Neuronal stem cell (in vitro differentiated cells): ENCODE results near the gene SERPINF2.

ENCODE experiments used
- DNase-seq: peaks from one replicate; pipeline ENCODE4 v3.0.0-alpha.2; 2013; ENCODE audit warnings: low spot score
- H2AFZ ChIP-seq: one replicate; pipeline ENCODE4 v1.6.1; 2013; ENCODE audit warnings: mild to moderate bottlenecking, low read length, inconsistent platforms
- H2AK5ac ChIP-seq: 2 replicates; pipeline ENCODE4 v1.6.1; 2013; ENCODE audit warnings: low read depth, mild to moderate bottlenecking, inconsistent platforms, low read length, moderate library complexity, mixed read lengths
- H2BK120ac ChIP-seq: 2 replicates; pipeline ENCODE4 v1.6.1; 2013; ENCODE audit warnings: low read depth, mild to moderate bottlenecking, inconsistent platforms, low read length, moderate library complexity, mixed read lengths
- H2BK12ac ChIP-seq: one replicate; pipeline ENCODE4 v1.6.1; 2013; ENCODE audit warnings: low read length, inconsistent platforms
- H2BK15ac ChIP-seq: 2 replicates; pipeline ENCODE4 v1.6.1; 2013; ENCODE audit warnings: mild to moderate bottlenecking, low read length, inconsistent platforms, mixed read lengths
- H2BK5ac ChIP-seq: one replicate; pipeline ENCODE4 v1.6.1; 2013; ENCODE audit warnings: inconsistent platforms, mild to moderate bottlenecking, low read length, moderate library complexity
- H3K14ac ChIP-seq: one replicate; pipeline ENCODE4 v1.6.1; 2013; ENCODE audit warnings: low read length, inconsistent platforms
- H3K18ac ChIP-seq: 2 replicates; pipeline ENCODE4 v1.6.1; 2013; ENCODE audit warnings: low read length, inconsistent platforms
- H3K23ac ChIP-seq: 2 replicates; pipeline ENCODE4 v1.6.1; 2013; ENCODE audit warnings: low read depth, mild to moderate bottlenecking, mixed read lengths, low read length, inconsistent platforms; ENCODE audit not compliant: poor library complexity
- H3K27ac ChIP-seq: replicated peaks from 3 replicates; pipeline ENCODE4 v1.5.1; 2013; ENCODE audit warnings: low read length, inconsistent platforms
- H3K27me3 ChIP-seq, 3 experiments: 2 replicates each; pipeline ENCODE4 v1.6.1; 2013; ENCODE audit warnings: low read length in 3 of 3, mild to moderate bottlenecking in 2 of 3, inconsistent platforms in 1 of 3, low read depth in 1 of 3, mixed read lengths in 1 of 3, moderate library complexity in 1 of 3; ENCODE audit not compliant: control insufficient read depth in 3 of 3, insufficient read depth in 3 of 3
- H3K36me3 ChIP-seq, 2 donors: replicated peaks in 1 of 2; 2 replicates each; pipeline ENCODE4 v1.6.1; 2013; ENCODE audit warnings: low read length in 2 of 2; ENCODE audit not compliant: control insufficient read depth in 2 of 2, insufficient read depth in 2 of 2
- H3K4ac ChIP-seq: 2 replicates; pipeline ENCODE4 v1.6.1; 2013; ENCODE audit warnings: inconsistent platforms, mild to moderate bottlenecking, low read length, moderate library complexity
- H3K4me1 ChIP-seq, 2 donors: 1 replicate in 1 of 2; 2 replicates in 1 of 2; pipeline ENCODE4 v1.6.1; 2013; ENCODE audit warnings: low read length in 2 of 2, low read depth in 1 of 2; ENCODE audit not compliant: control insufficient read depth in 2 of 2, insufficient read depth in 1 of 2
- H3K4me2 ChIP-seq: one replicate; pipeline ENCODE4 v1.6.1; 2013; ENCODE audit warnings: mild to moderate bottlenecking, low read length, inconsistent platforms; ENCODE audit not compliant: insufficient read depth, poor library complexity, severe bottlenecking
- H3K4me3 ChIP-seq, 2 donors: 2 replicates each; pipeline ENCODE4 v1.5.1; 2013; ENCODE audit warnings: low read length in 2 of 2, mild to moderate bottlenecking in 2 of 2, inconsistent platforms in 1 of 2, moderate library complexity in 1 of 2
- H3K79me1 ChIP-seq: one replicate; pipeline ENCODE4 v1.6.1; 2013; ENCODE audit warnings: low read depth, mild to moderate bottlenecking, inconsistent platforms, low read length, moderate library complexity
- H3K9ac ChIP-seq: one replicate; pipeline ENCODE4 v1.6.1; 2013; ENCODE audit warnings: mild to moderate bottlenecking, low read depth, low read length, inconsistent platforms; ENCODE audit not compliant: poor library complexity
- H3K9me3 ChIP-seq, 2 donors: replicated peaks in 1 of 2; 2 replicates each; pipeline versions ENCODE3 to v1.6.1; 2013; ENCODE audit warnings: low read length in 2 of 2, mild to moderate bottlenecking in 2 of 2, inconsistent platforms in 1 of 2, low read depth in 1 of 2, mixed read lengths in 1 of 2, moderate library complexity in 1 of 2; ENCODE audit not compliant: control insufficient read depth in 2 of 2, insufficient read depth in 1 of 2
- H4K8ac ChIP-seq: one replicate; pipeline ENCODE4 v1.6.1; 2013; ENCODE audit warnings: low read depth, mild to moderate bottlenecking, inconsistent platforms, low read length, moderate library complexity
- H4K91ac ChIP-seq: one replicate; pipeline ENCODE4 v1.6.1; 2013; ENCODE audit warnings: low read length, low read depth, mild to moderate bottlenecking, inconsistent platforms; ENCODE audit not compliant: poor library complexity
- WGBS, 2 donors: extraction: QIAGEN DNeasy Blood & Tissue Kit; methylation state at CpG; one replicate each; pipeline ENCODE4 v1.1.7; 2013; ENCODE audit warnings: missing lambda C conversion rate in 2 of 2, mixed read lengths in 1 of 2; ENCODE audit not compliant: insufficient read length in 2 of 2, insufficient replicate concordance in 1 of 2; ENCODE audit errors: extremely low coverage in 2 of 2; 5-methylcytosine and 5-hydroxymethylcytosine counted together

The SERPINF2 gene

GRCh38 chr17:1759529-1759928 is 16.9 kb downstream of the SERPINF2 start:
- Histone ChIP-seq H4K8ac (no peak overlapping the region), H3K9ac (no peak overlapping the region), H3K4me2 (no peak overlapping the region), H3K4me3 (no peak overlapping the region), H2BK5ac (no peak overlapping the region), H3K4me1 (peaks cover 20 to 23% of the 10 kb centered on the region in 2 donors), H3K23ac (no peak overlapping the region), H3K79me1 (peaks cover 3% of the 10 kb centered on the region), H2BK15ac (no peak overlapping the region), H2AFZ (no peak overlapping the region), H2BK120ac (no peak overlapping the region), H3K27ac (no peak overlapping the region), H3K18ac (no peak overlapping the region), H3K9me3 (peaks cover 0 to 1% of the 10 kb centered on the region in 2 donors), H3K14ac (no peak overlapping the region), H2AK5ac (no peak overlapping the region), H3K27me3 (no peaks in the 10 kb centered on the region), H4K91ac (no peak overlapping the region), H3K36me3 (no peaks in the 10 kb centered on the region), H2BK12ac (no peak overlapping the region), H3K4ac (no peak overlapping the region)
- no CpG with 5 or more reads among the region's 5 CpGs for WGBS, 2 donors
- DNase-seq: no peak

GRCh38 chr17:1762233-1762900 is 19.7 kb downstream of the SERPINF2 start:
- Histone ChIP-seq H3K4me3 (peak overlapping the region; percentile 38 to 73), H3K4me2 (peak overlapping the region; percentile 74), H2BK120ac (peak overlapping the region; percentile 95), H2AFZ (peak overlapping the region; percentile 85), H2BK5ac (peak overlapping the region; percentile 44), H3K27ac (peak overlapping the region; percentile 53), H2AK5ac (peak overlapping the region; percentile 96), H3K79me1 (peaks cover 2% of the 10 kb centered on the region), H3K14ac (peak overlapping the region; percentile 38), H3K9me3 (no peaks in the 10 kb centered on the region), H3K9ac (peak overlapping the region; percentile 74), H3K23ac (peak overlapping the region; percentile 6), H2BK15ac (peak overlapping the region; percentile 96), H3K27me3 (no peaks in the 10 kb centered on the region), H3K36me3 (no peaks in the 10 kb centered on the region), H2BK12ac (peak overlapping the region; percentile 94), H3K4ac (no peak overlapping the region), H3K18ac (peak overlapping the region; percentile 88), H4K8ac (peak overlapping the region; percentile 43), H4K91ac (no peak overlapping the region), H3K4me1 (peaks cover 18 to 21% of the 10 kb centered on the region in 2 donors)
- no peak for DNase-seq
- no CpG with 5 or more reads among the region's 21 CpGs for WGBS, 2 donors

GRCh38 chr17:1762901-1763898 is 20.5 kb downstream of the SERPINF2 start:
- H3K18ac ChIP-seq: peak overlapping the region; percentile 90
- no peak overlapping the region for H3K27ac ChIP-seq
- H3K36me3 ChIP-seq: peaks cover 0 to 2% of the 10 kb centered on the region in 2 donors
- peak overlapping the region; percentile 38 to 73 for H3K4me3 ChIP-seq
- DNase-seq: peak; percentile 29
- H4K91ac ChIP-seq: no peak overlapping the region
- peak overlapping the region; percentile 10 for H3K4ac ChIP-seq
- H3K79me1 ChIP-seq: peaks cover 4% of the 10 kb centered on the region
- WGBS, 2 donors: no CpG with 5 or more reads among the region's 22 CpGs
- peak overlapping the region; percentile 44 for H2BK5ac ChIP-seq
- peaks cover 18 to 22% of the 10 kb centered on the region in 2 donors for H3K4me1 ChIP-seq
- peak overlapping the region; percentile 52 for H3K23ac ChIP-seq
- peak overlapping the region; percentile 94 for H2BK12ac ChIP-seq
- H4K8ac ChIP-seq: peak overlapping the region; percentile 92
- peak overlapping the region; percentile 74 for H3K4me2 ChIP-seq
- H2BK15ac ChIP-seq: peak overlapping the region; percentile 96
- H3K9ac ChIP-seq: peak overlapping the region; percentile 21
- H3K9me3 ChIP-seq: no peaks in the 10 kb centered on the region
- H2AFZ ChIP-seq: peak overlapping the region; percentile 85
- no peaks in the 10 kb centered on the region for H3K27me3 ChIP-seq
- peak overlapping the region; percentile 95 for H2BK120ac ChIP-seq
- peak overlapping the region; percentile 96 for H2AK5ac ChIP-seq
- H3K14ac ChIP-seq: peak overlapping the region; percentile 38

GRCh38 chr17:1764284-1764683 is 21.6 kb downstream of the SERPINF2 start:
- Histone ChIP-seq H2AK5ac (no peak overlapping the region), H3K36me3 (peaks cover 0 to 2% of the 10 kb centered on the region in 2 donors), H2BK120ac (no peak overlapping the region), H4K8ac (no peak overlapping the region), H3K18ac (no peak overlapping the region), H3K4ac (no peak overlapping the region), H2BK5ac (no peak overlapping the region), H4K91ac (no peak overlapping the region), H2AFZ (peak overlapping the region; percentile 82), H3K27ac (no peak overlapping the region), H3K79me1 (peaks cover 4% of the 10 kb centered on the region), H3K14ac (no peak overlapping the region), H2BK15ac (no peak overlapping the region), H3K4me1 (peaks cover 18 to 22% of the 10 kb centered on the region in 2 donors), H3K27me3 (no peaks in the 10 kb centered on the region), H3K4me3 (no peak overlapping the region), H3K23ac (no peak overlapping the region), H3K9me3 (no peaks in the 10 kb centered on the region), H3K4me2 (no peak overlapping the region), H2BK12ac (no peak overlapping the region), H3K9ac (no peak overlapping the region)
- no CpG with 5 or more reads among the region's 11 CpGs for WGBS, 2 donors
- no peak for DNase-seq
